Neural cell (in vitro differentiated cells): ENCODE measurements around the gene RALGPS1. TPM values are rescaled to one million over a fixed set of nuclear protein-coding genes. Genes with fewer than 3 reads are reported as not detected.

Experiments used
- H2AFZ ChIP-seq: fragments of 200-600, 300-800 bp; sonication (generic), shearing (Covaris generic); 2 replicates; pipeline ENCODE4 v1.6.0; 2014; ENCODE audit warnings: low read depth, mild to moderate bottlenecking, antibody characterized with exemption, low read length, moderate library complexity
- H3F3A ChIP-seq: fragments of 200-600 bp; shearing (Covaris generic); 2 replicates; pipeline ENCODE4 v1.6.1; 2016; ENCODE audit warnings: mild to moderate bottlenecking, moderate library complexity, mixed read lengths, antibody characterized with exemption, low read length; ENCODE audit not compliant: insufficient read depth, poor library complexity, severe bottlenecking
- H3K27ac ChIP-seq: fragments of 200-600, 300-800 bp; sonication (generic), shearing (Covaris generic); 2 replicates; pipeline ENCODE4 v1.5.1; 2014; ENCODE audit warnings: mild to moderate bottlenecking, low read length, moderate library complexity
- H3K27me3 ChIP-seq: fragments of 300-800, 200-600 bp; sonication (generic), shearing (Covaris generic); 2 replicates; pipeline ENCODE4 v1.6.0; 2014; ENCODE audit warnings: mild to moderate bottlenecking, low read depth, low read length, moderate library complexity; ENCODE audit not compliant: insufficient read depth
- H3K36me3 ChIP-seq: fragments of 300-800, 200-600 bp; sonication (generic), shearing (Covaris generic); 2 replicates; pipeline ENCODE4 v1.5.1; 2014; ENCODE audit warnings: mild to moderate bottlenecking, antibody characterized with exemption, low read length, moderate library complexity; ENCODE audit not compliant: insufficient read depth
- H3K4me2 ChIP-seq: fragments of 300-800, 200-600 bp; sonication (generic), shearing (Covaris generic); 2 replicates; pipeline ENCODE4 v1.6.0; 2014; ENCODE audit warnings: mild to moderate bottlenecking, low read length
- H3K4me3 ChIP-seq: fragments of 300-800, 200-600 bp; sonication (generic), shearing (Covaris generic); 2 replicates; pipeline ENCODE4 v1.5.1; 2014; ENCODE audit warnings: mild to moderate bottlenecking, low read length, moderate library complexity
- H3K79me2 ChIP-seq: fragments of 200-600 bp; shearing (Covaris generic); replicated peaks from 2 replicates; pipeline ENCODE4 v1.6.0; 2014; ENCODE audit warnings: mild to moderate bottlenecking, low read length, moderate library complexity; ENCODE audit not compliant: insufficient read depth
- H3K9ac ChIP-seq: fragments of 300-800, 200-600 bp; sonication (generic), shearing (Covaris generic); 2 replicates; pipeline ENCODE4 v1.6.1; 2016; ENCODE audit warnings: mild to moderate bottlenecking, low read length, mixed read lengths
- H3K9me2 ChIP-seq: fragments of 200-600 bp; shearing (Covaris generic); 2 replicates; pipeline ENCODE4 v1.6.1; 2016; ENCODE audit warnings: mild to moderate bottlenecking, low read length, mixed read lengths; ENCODE audit not compliant: insufficient read depth
- H3K9me3 ChIP-seq: fragments of 200-600, 300-800 bp; sonication (generic), shearing (Covaris generic); 2 replicates; pipeline ENCODE4 v1.6.1; 2016; ENCODE audit warnings: mild to moderate bottlenecking, mixed run types, low read length, moderate library complexity, mixed read lengths
- H4K20me1 ChIP-seq: fragments of 200-600 bp; shearing (Covaris generic); 2 replicates; pipeline ENCODE4 v1.6.1; 2016; ENCODE audit warnings: mild to moderate bottlenecking, mixed run types; ENCODE audit not compliant: insufficient read depth
- EP300 ChIP-seq: fragments of 450-650 bp; conservative IDR thresholded peaks from 2 replicates; pipeline ENCODE4 v1.6.1; 2014; ENCODE audit warnings: antibody characterized with exemption, mild to moderate bottlenecking, moderate library complexity; ENCODE audit not compliant: poor library complexity, severe bottlenecking
- EZH2 ChIP-seq: fragments of 200-600, 300-800 bp; shearing (Covaris generic), sonication (generic); IDR thresholded peaks from 2 replicates; pipeline ENCODE4 v1.6.1; 2014; ENCODE audit warnings: antibody characterized with exemption, low read length, borderline replicate concordance, mild to moderate bottlenecking; ENCODE audit not compliant: insufficient read depth, poor library complexity, severe bottlenecking
- MXI1 ChIP-seq: fragments of 450-650 bp; conservative IDR thresholded peaks from 2 replicates; pipeline ENCODE4 v1.6.1; 2014; ENCODE audit warnings: antibody characterized with exemption, mild to moderate bottlenecking; ENCODE audit not compliant: poor library complexity, severe bottlenecking
- RAD21 ChIP-seq: fragments of 450-650 bp; conservative IDR thresholded peaks from 2 replicates; pipeline ENCODE4 v1.6.1; 2014; ENCODE audit warnings: antibody characterized with exemption, mild to moderate bottlenecking, moderate library complexity
- REST ChIP-seq: IDR thresholded peaks from 2 replicates; pipeline ENCODE4 v1.6.1; 2012; ENCODE audit warnings: borderline replicate concordance
- SMC3 ChIP-seq: fragments of 450-650 bp; conservative IDR thresholded peaks from 2 replicates; pipeline ENCODE4 v1.6.1; 2014; ENCODE audit warnings: antibody characterized with exemption, mild to moderate bottlenecking, moderate library complexity; ENCODE audit not compliant: poor library complexity
- TAF1 ChIP-seq: IDR thresholded peaks from 2 replicates; pipeline ENCODE4 v1.6.1; 2012; ENCODE audit warnings: low read depth
- polyA plus RNA-seq: library from polyadenylated mRNA; depleted of rRNA; stranded (reverse); fragments of >200 nt; gene quantifications from 2 replicates; pipeline ENCODE4 v1.2.3, GENCODE V29; 2014
- TF ChIP-seq, protein P1 (sequence below): fragments of 450-650 bp; IDR thresholded peaks from 2 replicates; pipeline ENCODE4 v1.5.1; 2014; ENCODE audit warnings: antibody characterized with exemption, mild to moderate bottlenecking, moderate library complexity; ENCODE audit not compliant: poor library complexity, severe bottlenecking

Gene RALGPS1
- polyA plus RNA-seq, 1 donor from 2014 or later: 37.1 TPM

DNA sequence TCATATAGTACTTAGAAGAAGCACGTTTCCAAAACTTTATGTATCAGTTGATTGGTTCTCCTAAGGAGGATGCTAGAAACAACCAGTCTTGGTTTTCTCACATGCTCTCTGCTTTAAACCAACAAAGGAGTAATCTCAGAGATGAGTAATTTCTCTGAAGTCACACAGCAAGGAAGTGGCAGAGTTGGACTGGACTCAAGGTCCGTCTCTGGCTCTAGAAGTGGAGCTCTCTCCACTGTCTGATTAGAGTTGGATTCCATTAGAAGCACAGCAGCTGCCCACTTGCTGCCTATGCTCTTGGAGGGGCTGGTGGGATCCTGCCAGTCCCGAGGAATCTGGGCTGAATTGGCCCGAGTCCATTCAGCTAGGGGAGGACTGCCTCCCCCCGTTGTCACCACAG lies 21.0 kb downstream of the RALGPS1 start:
- Histone ChIP-seq H3K4me2 (no peak overlapping the region), H3K27ac (no peak overlapping the region), H3K79me2 (peaks cover 5% of the 10 kb centered on the region), H3K36me3 (no peaks in the 10 kb centered on the region), H3K27me3 (no peaks in the 10 kb centered on the region), H3K9ac (no peak overlapping the region), H3K9me2 (no peaks in the 10 kb centered on the region), H3K9me3 (no peaks in the 10 kb centered on the region), H3K4me3 (no peak overlapping the region), H3F3A (no peaks in the 10 kb centered on the region), H4K20me1 (no peaks in the 10 kb centered on the region), H2AFZ (no peak overlapping the region)
- TF ChIP-seq, protein P1, sequence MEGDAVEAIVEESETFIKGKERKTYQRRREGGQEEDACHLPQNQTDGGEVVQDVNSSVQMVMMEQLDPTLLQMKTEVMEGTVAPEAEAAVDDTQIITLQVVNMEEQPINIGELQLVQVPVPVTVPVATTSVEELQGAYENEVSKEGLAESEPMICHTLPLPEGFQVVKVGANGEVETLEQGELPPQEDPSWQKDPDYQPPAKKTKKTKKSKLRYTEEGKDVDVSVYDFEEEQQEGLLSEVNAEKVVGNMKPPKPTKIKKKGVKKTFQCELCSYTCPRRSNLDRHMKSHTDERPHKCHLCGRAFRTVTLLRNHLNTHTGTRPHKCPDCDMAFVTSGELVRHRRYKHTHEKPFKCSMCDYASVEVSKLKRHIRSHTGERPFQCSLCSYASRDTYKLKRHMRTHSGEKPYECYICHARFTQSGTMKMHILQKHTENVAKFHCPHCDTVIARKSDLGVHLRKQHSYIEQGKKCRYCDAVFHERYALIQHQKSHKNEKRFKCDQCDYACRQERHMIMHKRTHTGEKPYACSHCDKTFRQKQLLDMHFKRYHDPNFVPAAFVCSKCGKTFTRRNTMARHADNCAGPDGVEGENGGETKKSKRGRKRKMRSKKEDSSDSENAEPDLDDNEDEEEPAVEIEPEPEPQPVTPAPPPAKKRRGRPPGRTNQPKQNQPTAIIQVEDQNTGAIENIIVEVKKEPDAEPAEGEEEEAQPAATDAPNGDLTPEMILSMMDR: no peak
- TF ChIP-seq SMC3: no peak
- TF ChIP-seq MXI1: no peak
- TF ChIP-seq REST: no peak
- no peak for TF ChIP-seq RAD21

GRCh38 chr9:126937444-126937843 lies 22.9 kb downstream of the RALGPS1 start:
- Histone ChIP-seq H4K20me1 (no peaks in the 10 kb centered on the region), H3K9me3 (no peaks in the 10 kb centered on the region), H3F3A (no peaks in the 10 kb centered on the region), H3K27ac (no peak overlapping the region), H3K27me3 (no peaks in the 10 kb centered on the region), H3K9ac (no peak overlapping the region), H2AFZ (no peak overlapping the region), H3K9me2 (no peaks in the 10 kb centered on the region), H3K79me2 (no peaks in the 10 kb centered on the region), H3K36me3 (no peaks in the 10 kb centered on the region), H3K4me3 (no peak overlapping the region), H3K4me2 (no peak overlapping the region)
- TF ChIP-seq TAF1 (no peak), EZH2 (no peak), MXI1 (no peak), SMC3 (no peak)

- H3K27me3 ChIP-seq: no peaks in the 10 kb centered on the region
- H3K4me3 ChIP-seq: no peak overlapping the region
- H3K9me2 ChIP-seq: no peaks in the 10 kb centered on the region
- no peak overlapping the region for H2AFZ ChIP-seq
- no peaks in the 10 kb centered on the region for H3K9me3 ChIP-seq
- H3K36me3 ChIP-seq: no peaks in the 10 kb centered on the region
- no peaks in the 10 kb centered on the region for H3K79me2 ChIP-seq
- no peak overlapping the region for H3K27ac ChIP-seq
- no peaks in the 10 kb centered on the region for H3F3A ChIP-seq
- no peak overlapping the region for H3K4me2 ChIP-seq
- TF ChIP-seq TAF1 (no peak), MXI1 (no peak), EZH2 (no peak), RAD21 (no peak), EP300 (no peak), SMC3 (no peak)
- TF ChIP-seq, protein P1: no peak
- no peaks in the 10 kb centered on the region for H4K20me1 ChIP-seq
- H3K9ac ChIP-seq: no peak overlapping the region
Measured at GRCh38 chr9:126938327-126938726, 23.7 kb downstream of the RALGPS1 start.
